T47D (cell line): ENCODE results near the gene CCL16.
A peak's percentile ranks its signal among the peaks of the same experiment; 100 is the strongest.
"Not testable (repeated sequence)": the region's sequence is repeated elsewhere in the genome, so short reads cannot be mapped to it uniquely, and the experiment has no call there.

Experiments
- DNase-seq, 2 experiments: peaks; one replicate each; pipeline versions ENCODE4 v3.0.0 to v3.0.0-alpha.2; 2011 to 2012; ENCODE audit warnings: low read depth in 1 of 2, low spot score in 1 of 2
- JUND ChIP-seq: IDR thresholded peaks from 2 replicates; pipeline ENCODE4 v1.6.1; 2012; ENCODE audit warnings: low read depth
- in situ Hi-C: cut with HindIII; loops from 2 replicates; pipeline ENCODE4 v1.10.0; 2016; ENCODE audit warnings: low sequenced_read_pairs, low pct_unique_long_range_greater_than_20kb

Gene CCL16

GRCh38 chr17:35947156-35947585 lies 34.1 kb downstream of the CCL16 start:
- in situ Hi-C loops: no loop called here
- no peak for TF ChIP-seq JUND
- DNase-seq: peak; percentile 18 to 81

GRCh38 chr17:35944151-35944550 lies 37.1 kb downstream of the CCL16 start:
- in situ Hi-C loops: no loop called here
- no peak for DNase-seq

DNA sequence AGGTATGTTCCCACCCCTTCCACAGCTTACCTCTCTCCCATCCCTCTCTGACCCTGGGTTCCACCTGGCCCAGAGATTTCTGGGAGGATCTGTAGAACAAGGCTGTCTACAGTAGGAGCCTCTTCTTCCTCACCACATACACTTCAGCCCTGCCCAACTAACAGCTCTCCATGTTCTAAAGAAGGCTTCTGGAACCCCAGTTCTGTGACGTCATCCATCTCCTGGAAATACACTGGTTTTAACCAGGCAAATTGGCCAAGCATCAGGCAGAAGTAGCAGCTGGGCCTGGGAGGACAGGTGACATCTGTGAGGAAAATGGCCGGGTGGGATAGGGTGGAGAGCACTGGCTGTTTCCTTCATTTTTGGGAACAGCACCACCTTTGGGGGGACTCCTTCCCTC lies 37.8 kb downstream of the CCL16 start, which contains the start of gene LYZL6:
LYZL6 (minus strand) TSS at position 177 of the 400 bp plus-strand sequence. CDS start 4,357 bp downstream, outside the sequence.
- in situ Hi-C loops: no loop called here
- DNase-seq: no peak
- no peak for TF ChIP-seq JUND

More at GRCh38 chr17:35944151-35944550, 37.1 kb downstream of the CCL16 start:
- TF ChIP-seq JUND: no peak

DNA sequence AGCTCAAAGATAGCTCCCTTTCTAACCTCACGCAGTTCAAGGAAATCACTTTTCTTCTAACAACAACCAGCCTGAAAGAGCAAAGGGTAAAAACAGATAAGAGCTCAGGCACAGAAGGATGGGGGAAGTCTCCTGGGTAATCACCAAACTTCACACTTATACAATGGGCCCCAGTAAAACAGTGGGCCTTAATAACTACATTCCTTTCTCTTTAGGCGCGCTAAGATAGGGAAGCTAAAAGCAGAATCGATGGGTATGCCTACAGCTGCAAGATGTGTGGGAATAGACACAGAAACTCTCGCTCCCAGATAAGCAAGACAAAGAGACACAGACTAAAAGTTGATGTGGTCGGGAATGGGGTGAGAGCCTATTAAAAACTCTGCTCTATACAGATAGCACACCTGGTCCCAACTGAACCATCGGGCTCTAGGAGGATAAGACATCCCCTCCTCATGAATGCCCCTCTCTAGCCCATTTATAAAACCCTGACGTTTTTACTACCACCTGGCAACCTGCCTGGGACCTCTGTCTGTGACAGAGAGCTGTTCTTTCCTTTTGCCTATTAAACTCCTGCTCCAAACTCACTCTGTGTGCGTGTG lies 38.6 kb downstream of the CCL16 start:
- in situ Hi-C loops: no loop called here
- no peak for DNase-seq
- no peak for TF ChIP-seq JUND

GRCh38 chr17:35938492-35938891 lies 42.8 kb downstream of the CCL16 start:
- in situ Hi-C loops, DNase-seq: not testable (repeated sequence)

DNA sequence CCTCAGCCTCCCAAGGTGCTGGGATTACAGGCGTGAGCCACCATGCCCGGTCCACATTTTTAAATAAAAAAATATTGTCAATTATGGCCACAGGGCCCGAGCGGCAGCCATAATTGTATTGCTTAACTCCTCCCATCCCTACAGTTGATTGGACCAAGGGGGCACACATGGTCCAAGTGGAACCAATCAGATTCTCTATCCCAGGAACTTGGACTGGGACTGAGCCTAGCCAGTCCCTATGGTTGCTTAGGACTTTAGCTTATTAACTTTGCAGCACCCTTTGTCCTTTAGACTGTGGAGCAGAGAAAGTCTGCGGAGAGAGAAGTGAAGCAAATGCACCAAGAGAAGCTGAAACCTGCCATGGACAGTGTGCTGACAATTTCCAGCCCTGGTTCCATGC lies 45.2 kb downstream of the CCL16 start:
- TF ChIP-seq JUND: no peak
- in situ Hi-C loops: no loop called here
- peak in 1 of 2 experiments; percentile 27 for DNase-seq

DNA sequence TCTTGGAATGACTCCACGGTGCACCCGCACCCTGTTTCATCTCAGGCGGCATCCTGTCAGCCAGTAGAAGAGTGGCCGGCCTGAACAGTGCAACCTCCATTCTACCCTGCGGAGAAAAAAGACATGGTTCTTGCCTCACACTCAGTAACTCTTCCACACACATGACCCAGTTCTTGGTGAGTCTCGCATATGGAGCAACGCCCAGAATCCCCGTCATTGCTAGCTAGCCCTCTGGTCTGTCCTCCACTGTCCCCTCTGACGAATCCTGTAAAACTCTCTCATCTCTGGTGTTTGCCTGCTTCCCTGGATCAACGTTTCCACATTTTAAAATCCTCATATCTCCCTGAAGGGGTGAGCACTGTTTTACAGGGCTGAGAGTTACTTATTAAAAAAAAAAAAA lies 46.5 kb downstream of the CCL16 start:
- no peak for DNase-seq
- in situ Hi-C loops: no loop called here

DNA sequence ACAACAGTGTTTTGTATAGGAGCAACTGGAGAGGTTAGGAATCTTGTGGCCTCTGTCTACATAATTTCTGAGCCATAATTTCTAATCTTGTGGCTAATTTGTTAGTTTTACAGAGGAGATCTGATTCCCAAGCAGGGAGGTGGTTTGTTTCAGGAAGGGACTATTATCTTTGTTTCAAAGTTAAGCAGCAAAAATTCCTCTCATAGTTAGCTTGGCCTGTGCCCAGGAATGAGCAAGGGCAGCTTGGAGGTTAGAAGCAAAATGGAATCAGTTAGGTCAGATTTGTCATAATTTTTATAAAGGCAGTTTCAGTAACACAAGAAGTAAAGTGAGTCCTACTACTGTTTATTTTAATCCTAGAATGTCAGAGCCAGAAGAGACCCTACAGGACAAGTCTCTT lies 48.7 kb downstream of the CCL16 start:
- in situ Hi-C loops: no loop called here
- DNase-seq: no peak
- no peak for TF ChIP-seq JUND

More for the DNA sequence above, 46.5 kb downstream of the CCL16 start:
- TF ChIP-seq JUND: no peak

DNA sequence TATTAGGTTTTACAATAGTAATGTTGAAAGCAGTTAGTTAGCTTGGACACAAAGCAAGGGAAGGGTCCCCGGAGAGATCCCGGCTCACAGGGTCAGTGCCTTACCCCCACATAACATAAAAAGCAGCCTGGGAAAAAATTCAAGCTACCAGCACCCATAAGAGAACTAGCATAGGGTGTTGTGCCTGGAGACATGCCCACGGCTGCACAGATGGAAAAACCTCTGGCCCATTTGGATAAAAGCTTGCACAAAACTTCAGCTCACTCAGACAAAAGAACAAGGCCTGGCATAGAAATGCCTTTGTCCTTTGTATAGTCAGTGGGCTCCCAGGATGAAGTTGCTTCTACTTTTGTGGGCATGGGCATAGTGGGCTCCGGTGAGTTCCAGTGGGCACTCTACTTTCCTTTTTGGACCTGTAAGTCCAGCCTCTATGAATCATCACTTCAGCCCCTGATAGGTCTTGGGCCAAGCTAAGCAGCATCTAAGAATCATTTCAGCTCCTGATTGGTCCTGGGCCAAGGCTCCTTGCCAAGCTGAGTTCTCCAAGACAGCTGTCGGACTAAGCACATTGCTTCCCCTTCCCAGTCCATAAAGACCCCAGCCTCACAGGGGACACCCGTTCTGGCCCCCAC lies 49.4 kb downstream of the CCL16 start:
- no peak for DNase-seq
- TF ChIP-seq JUND: no peak
- in situ Hi-C loops: no loop called here

- in situ Hi-C loops: no loop called here
These were observed 50.9 kb downstream of the CCL16 start, which contains the start of gene RDM1 for GRCh38 chr17:35930211-35931065. Gene RDM1 (minus strand): TSS chr17:35930773. CDS start chr17:35930727, 46 bp downstream.

GRCh38 chr17:35927714-35928113 lies 53.6 kb downstream of the CCL16 start:
- TF ChIP-seq JUND: no peak
- DNase-seq: no peak
- in situ Hi-C loops: no loop called here

More at GRCh38 chr17:35930211-35931065, 50.9 kb downstream of the CCL16 start, which contains the start of gene RDM1:
- DNase-seq: peak; percentile 93 to 94
- TF ChIP-seq JUND: no peak
